Glutamatergic neuron (in vitro differentiated cells): ENCODE data around the gene SLC2A3. TPM values are rescaled to one million over a fixed set of nuclear protein-coding genes. Genes with fewer than 3 reads are reported as not detected.
A peak's percentile ranks its signal among the peaks of the same experiment; 100 is the strongest.
"Not testable (repeated sequence)": the region's sequence is repeated elsewhere in the genome, so short reads cannot be mapped to it uniquely, and the experiment has no call there.

Experiments used
- DNase-seq: peaks from one replicate; pipeline ENCODE4 v3.0.0; 2022
- H3K27ac Mint-ChIP-seq: one replicate; pipeline ENCODE4 v1.8.0; 2020; ENCODE audit warnings: mild to moderate bottlenecking, mixed read lengths, inconsistent platforms; ENCODE audit not compliant: unreplicated experiment
- H3K27me3 Mint-ChIP-seq: one replicate; pipeline ENCODE4 v1.8.0; 2020; ENCODE audit warnings: mild to moderate bottlenecking, moderate library complexity, mixed read lengths, inconsistent platforms; ENCODE audit not compliant: unreplicated experiment
- H3K36me3 Mint-ChIP-seq: one replicate; pipeline ENCODE4 v1.8.0; 2020; ENCODE audit warnings: mild to moderate bottlenecking, mixed read lengths, inconsistent platforms; ENCODE audit not compliant: unreplicated experiment
- H3K4me1 Mint-ChIP-seq: one replicate; pipeline ENCODE4 v1.8.0; 2020; ENCODE audit warnings: mild to moderate bottlenecking, low read depth, mixed read lengths, inconsistent platforms; ENCODE audit not compliant: unreplicated experiment
- H3K4me3 Mint-ChIP-seq: one replicate; pipeline ENCODE4 v1.8.0; 2020; ENCODE audit warnings: mild to moderate bottlenecking, mixed read lengths, inconsistent platforms; ENCODE audit not compliant: unreplicated experiment
- H3K9me3 Mint-ChIP-seq: one replicate; pipeline ENCODE4 v1.8.0; 2020; ENCODE audit warnings: mild to moderate bottlenecking, moderate library complexity, mixed read lengths, inconsistent platforms; ENCODE audit not compliant: unreplicated experiment
- total RNA-seq: library from RNA; stranded (reverse); fragmentation: NEBNext Ultra II Directional; extraction: Animal tissue kit (Norgen Biotek cat#: 25700); gene quantifications from one replicate; pipeline ENCODE4 v1.2.1, GENCODE V29; 2021; ENCODE audit not compliant: unreplicated experiment
- TF ChIP-seq, protein P1 (sequence below): fragments of 200-600 bp; sonication (generic); IDR thresholded peaks from one replicate; pipeline ENCODE4 v1.5.0; 2021; ENCODE audit not compliant: partially characterized antibody, unreplicated experiment

The SLC2A3 gene
- total RNA-seq, 1 donor from 2014 or later = 291 TPM

DNA sequence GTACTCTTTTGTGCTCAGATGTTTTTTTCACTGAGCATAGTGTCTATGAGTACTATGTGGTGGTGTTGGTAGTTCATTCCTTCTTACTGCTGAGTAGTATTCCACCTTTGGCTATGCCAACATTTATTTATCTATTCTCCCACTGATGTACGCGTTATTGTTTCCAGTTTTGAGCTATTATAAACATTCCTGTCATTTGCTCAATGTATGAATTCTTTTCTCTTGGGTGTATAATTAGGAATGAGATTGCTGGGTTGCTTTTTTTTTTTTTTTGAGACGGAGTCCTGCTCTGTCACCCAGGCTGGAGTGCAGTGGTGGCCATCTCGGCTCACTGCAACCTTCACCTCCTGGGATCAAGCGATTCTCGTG, 37.5 kb upstream of the SLC2A3 start:
- H3K4me1 Mint-ChIP-seq = peaks cover 15% of the 10 kb centered on the region
- peaks cover 8% of the 10 kb centered on the region for H3K9me3 Mint-ChIP-seq
- no peak overlapping the region for H3K4me3 Mint-ChIP-seq
- peaks cover 7% of the 10 kb centered on the region for H3K27me3 Mint-ChIP-seq
- TF ChIP-seq, protein P1, sequence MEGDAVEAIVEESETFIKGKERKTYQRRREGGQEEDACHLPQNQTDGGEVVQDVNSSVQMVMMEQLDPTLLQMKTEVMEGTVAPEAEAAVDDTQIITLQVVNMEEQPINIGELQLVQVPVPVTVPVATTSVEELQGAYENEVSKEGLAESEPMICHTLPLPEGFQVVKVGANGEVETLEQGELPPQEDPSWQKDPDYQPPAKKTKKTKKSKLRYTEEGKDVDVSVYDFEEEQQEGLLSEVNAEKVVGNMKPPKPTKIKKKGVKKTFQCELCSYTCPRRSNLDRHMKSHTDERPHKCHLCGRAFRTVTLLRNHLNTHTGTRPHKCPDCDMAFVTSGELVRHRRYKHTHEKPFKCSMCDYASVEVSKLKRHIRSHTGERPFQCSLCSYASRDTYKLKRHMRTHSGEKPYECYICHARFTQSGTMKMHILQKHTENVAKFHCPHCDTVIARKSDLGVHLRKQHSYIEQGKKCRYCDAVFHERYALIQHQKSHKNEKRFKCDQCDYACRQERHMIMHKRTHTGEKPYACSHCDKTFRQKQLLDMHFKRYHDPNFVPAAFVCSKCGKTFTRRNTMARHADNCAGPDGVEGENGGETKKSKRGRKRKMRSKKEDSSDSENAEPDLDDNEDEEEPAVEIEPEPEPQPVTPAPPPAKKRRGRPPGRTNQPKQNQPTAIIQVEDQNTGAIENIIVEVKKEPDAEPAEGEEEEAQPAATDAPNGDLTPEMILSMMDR = no peak
- no peak overlapping the region for H3K27ac Mint-ChIP-seq
- H3K36me3 Mint-ChIP-seq = no peaks in the 10 kb centered on the region
- DNase-seq = no peak

DNA sequence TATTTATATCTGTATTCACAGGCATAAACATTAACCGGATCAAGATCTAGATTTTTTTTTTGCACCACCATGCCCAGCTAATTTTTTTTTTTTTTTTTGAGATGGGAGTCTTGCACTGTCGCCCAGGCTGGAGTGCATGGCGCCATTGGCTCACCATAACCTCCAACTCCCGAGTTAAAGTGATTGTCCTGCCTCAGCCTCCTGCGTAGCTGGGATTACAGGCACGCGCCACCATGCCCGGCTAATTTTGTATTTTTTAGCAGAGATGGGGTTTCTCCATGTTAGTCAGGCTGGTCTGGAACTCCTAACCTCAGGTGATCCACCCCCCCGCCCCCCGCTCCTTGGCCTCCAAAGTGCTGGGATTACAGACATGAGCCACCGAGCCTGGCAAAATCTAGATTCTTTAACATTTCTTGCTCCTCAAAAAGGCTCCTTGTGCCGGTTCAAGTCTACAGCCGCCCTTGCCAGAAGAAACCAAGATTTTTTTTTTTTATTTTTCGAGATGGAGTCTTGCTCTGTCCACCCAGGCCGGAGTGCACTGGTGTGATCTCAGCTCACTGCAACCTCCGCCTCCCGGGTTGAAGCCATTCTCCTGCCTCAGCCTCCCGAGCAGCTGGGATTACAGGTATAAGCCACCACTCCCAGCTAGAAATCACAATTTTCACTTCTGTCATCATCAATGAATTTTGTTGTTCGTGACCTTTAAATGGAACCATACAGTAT, 36.9 kb upstream of the SLC2A3 start:
- DNase-seq = no peak
- Mint-ChIP-seq H3K36me3 (no peaks in the 10 kb centered on the region), H3K27me3 (peaks cover 4% of the 10 kb centered on the region), H3K27ac (no peak overlapping the region), H3K9me3 (peaks cover 6% of the 10 kb centered on the region), H3K4me1 (peaks cover 12% of the 10 kb centered on the region), H3K4me3 (no peak overlapping the region)
- TF ChIP-seq, protein P1 = no peak

DNA sequence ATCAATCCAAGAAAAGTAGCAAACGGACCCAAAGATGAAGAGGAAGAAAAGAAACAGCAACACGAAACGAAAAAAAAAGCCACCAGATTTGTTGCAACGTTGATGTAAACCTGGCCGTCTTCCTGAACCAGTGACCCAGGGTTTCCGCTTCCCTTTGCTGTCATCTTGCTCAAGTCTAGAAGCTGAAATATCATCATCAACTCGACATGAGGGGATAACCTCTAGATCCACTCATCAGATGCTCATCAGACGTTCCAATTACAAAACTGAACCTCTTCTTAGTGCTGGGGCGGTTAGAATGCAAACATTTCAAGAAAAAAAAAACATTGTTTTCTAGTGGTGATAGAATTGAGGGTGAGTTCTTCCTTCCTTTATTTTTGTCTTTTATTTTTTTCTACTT, 36.3 kb upstream of the SLC2A3 start:
- H3K4me3 Mint-ChIP-seq, H3K36me3 Mint-ChIP-seq, H3K27me3 Mint-ChIP-seq, H3K27ac Mint-ChIP-seq, DNase-seq, H3K9me3 Mint-ChIP-seq: not testable (repeated sequence)
- H3K4me1 Mint-ChIP-seq = peaks cover 11% of the 10 kb centered on the region

DNA sequence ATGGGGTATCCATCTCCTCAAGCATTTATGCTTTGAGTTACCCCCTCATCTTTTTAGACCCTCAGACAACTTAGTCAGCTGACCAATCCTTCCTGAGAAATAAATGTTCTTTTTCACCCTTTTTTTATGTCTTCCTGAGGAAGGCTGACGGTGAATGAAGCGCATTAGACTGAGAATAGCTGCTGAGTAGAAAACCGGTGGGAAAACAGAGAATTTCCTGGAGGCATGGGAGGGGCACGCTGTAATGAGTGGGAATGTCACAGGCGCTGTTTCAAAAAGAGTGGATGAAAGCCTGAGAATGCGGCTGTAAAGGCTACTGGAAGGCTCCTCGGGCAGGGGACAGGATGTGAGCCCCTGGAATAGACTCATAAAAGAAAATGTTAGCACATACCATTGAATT, 35.8 kb upstream of the SLC2A3 start:
- H3K36me3 Mint-ChIP-seq, DNase-seq, H3K27ac Mint-ChIP-seq, H3K4me1 Mint-ChIP-seq, H3K27me3 Mint-ChIP-seq, H3K9me3 Mint-ChIP-seq: not testable (repeated sequence)
- peak overlapping the region; percentile 87 for H3K4me3 Mint-ChIP-seq

DNA sequence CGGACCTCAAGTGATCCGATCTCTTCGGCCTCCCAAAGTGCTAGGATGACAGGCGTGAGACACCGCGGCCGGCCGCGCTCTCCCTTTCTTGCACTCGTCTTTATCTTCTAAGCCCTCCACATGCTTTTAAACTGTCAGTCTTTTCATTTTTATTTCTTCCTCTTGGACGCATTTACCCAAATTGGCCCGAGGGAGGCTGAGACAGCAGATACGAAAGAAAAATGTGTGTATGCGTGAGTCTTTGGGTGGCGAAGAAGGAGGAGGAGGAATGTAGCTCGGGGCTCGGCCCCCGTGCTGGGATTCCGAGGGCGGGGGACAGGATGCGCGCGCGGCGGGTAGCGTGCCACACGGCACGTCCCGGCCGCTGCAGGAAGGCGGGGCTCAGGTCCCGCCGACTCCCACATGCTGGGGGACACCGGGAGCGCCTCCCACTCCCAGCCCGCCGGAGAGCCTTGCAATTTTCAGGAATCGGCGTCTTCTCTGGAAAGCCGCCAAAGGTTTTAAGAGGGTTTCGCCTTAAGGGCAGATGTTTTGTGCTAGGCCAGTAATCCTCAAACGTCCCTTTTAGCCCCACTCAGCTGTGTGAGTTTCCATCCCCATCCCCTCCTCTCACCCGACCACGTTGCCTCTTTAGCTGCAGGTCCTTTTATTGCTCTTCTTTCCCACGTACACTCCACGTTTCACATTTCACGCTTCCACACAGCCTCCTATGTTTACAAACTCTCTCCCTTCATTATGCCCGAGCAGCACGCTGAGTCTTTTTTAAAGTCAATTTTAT, 34.7 kb upstream of the SLC2A3 start:
- Mint-ChIP-seq H3K27ac (peak overlapping the region; percentile 63), H3K27me3 (no peaks in the 10 kb centered on the region), H3K4me1 (peaks cover 5% of the 10 kb centered on the region), H3K4me3 (peak overlapping the region; percentile 87), H3K9me3 (peaks cover 2% of the 10 kb centered on the region), H3K36me3 (no peaks in the 10 kb centered on the region)
- TF ChIP-seq, protein P1 = peak; percentile 25
- peak; percentile 79 for DNase-seq

DNA sequence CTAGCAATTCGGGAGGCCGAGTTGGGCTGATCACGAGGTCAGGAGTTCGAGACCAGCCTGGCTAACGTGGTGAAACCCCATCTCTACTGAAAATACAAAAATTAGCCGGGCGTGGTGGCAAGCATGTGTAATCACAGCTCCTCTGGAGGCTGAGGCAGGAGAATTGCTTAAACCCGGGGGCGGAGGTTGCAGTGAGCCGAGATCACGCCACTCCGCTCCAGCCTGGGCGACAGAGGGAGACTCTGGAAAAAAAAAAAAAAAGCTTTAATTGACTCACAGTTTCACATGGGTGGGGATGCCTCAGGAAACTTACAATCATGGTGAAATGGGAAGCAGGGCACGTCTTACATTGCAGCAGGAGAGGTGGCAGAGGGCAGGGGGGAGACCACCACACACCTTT, 30.6 kb upstream of the SLC2A3 start:
- peaks cover 5% of the 10 kb centered on the region for H3K4me1 Mint-ChIP-seq

DNA sequence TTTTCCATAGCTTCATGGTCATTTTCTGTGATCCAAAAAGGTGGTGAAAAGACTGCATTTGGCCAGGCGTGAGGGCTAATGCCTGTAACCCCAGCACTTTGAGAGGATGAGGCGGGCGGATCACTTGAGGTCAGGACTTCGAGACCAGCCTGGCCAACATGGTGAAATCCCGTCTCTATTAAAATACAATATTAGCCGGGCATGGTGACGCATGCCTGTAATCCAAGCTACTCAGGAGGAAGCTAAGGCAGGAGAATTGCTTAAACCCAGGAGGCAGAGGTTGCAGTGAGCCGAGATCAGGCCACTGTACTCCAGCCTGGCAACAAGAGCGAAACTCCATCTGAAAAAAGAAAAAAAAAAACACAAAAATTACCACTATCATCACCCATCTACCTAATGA, 28.7 kb upstream of the SLC2A3 start:
- not testable (repeated sequence) for H3K4me3 Mint-ChIP-seq, H3K36me3 Mint-ChIP-seq, H3K9me3 Mint-ChIP-seq, H3K27ac Mint-ChIP-seq, H3K4me1 Mint-ChIP-seq, H3K27me3 Mint-ChIP-seq, DNase-seq

More for the DNA sequence above, 30.6 kb upstream of the SLC2A3 start:
- Mint-ChIP-seq H3K36me3 (no peaks in the 10 kb centered on the region), H3K27ac (no peak overlapping the region), H3K9me3 (peaks cover 2% of the 10 kb centered on the region), H3K4me3 (no peak overlapping the region), H3K27me3 (no peaks in the 10 kb centered on the region)
- TF ChIP-seq, protein P1 = no peak
- DNase-seq = no peak
